ENCODE measurements around the gene TTYH1.
A peak's percentile ranks its signal among the peaks of the same experiment; 100 is the strongest.
"Not testable (repeated sequence)": the region's sequence is repeated elsewhere in the genome, so short reads cannot be mapped to it uniquely, and the experiment has no call there.

TTYH1 gene

DNA sequence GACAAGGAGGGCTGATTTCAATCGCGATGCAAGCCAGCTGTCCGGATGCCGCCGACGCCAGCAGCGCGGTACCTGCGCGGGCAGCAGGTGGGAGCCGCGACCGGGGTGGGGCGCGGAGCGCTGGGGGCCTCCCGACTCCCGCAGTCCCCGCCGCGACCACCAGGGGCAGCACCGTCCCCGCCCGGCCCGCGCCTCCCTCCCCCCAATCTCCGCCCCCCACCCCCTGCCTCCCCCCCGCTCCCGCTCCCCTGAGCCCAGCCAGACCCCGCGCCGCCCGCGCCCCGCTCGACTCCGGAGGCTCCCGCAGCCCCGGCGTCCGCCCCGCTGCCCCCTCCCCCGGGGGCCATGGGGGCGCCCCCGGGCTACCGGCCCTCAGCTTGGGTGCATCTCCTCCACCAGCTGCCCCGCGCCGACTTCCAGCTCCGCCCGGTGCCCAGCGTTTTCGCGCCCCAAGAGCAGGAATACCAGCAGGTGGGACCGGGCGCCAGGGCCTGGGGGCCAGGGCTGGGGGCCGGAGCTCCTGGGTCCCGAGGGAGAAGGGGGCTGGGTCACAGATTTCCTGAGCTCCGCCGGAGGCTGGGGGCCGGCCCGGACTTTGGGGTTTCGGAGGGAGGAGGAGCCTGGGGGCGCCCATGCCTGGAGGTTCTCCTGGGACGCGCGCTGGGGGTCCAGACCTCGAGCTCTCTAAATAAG is at the start of gene TTYH1:
Gene TTYH1 (plus strand): TSS at position 257 of the 693 bp plus-strand sequence. CDS start 89 bp downstream, at position 346.
- DNase-seq (ENCODE audit: low read depth): no peak

- DNase-seq (ENCODE audit: low read depth): not testable (repeated sequence)
Measured at GRCh38 chr19:54365798-54366197, 49.5 kb upstream of the TTYH1 start.

DNA sequence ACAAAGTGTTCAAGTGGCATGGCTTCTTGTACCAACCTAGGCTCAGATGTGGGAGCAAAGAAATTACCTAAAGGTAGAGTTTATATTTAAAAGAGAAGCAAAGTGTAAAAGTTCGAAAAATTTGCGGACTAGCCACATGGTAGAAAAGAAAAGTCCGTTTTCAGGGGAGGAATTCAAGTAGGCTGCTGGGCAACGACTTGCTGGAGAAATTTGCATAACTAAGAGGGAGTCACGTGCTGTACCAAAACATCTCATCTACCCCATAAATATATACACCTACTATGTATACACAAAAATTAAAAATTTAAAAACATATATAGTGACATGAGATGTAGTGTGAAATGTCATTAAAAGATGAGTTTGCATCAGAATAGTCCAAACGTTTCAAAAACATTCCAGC is 48.5 kb upstream of the TTYH1 start:
- no peak for DNase-seq (ENCODE audit: low read depth)

- DNase-seq (ENCODE audit: low read depth): no peak
Measured at GRCh38 chr19:54369082-54369687, 46.1 kb upstream of the TTYH1 start.

DNA sequence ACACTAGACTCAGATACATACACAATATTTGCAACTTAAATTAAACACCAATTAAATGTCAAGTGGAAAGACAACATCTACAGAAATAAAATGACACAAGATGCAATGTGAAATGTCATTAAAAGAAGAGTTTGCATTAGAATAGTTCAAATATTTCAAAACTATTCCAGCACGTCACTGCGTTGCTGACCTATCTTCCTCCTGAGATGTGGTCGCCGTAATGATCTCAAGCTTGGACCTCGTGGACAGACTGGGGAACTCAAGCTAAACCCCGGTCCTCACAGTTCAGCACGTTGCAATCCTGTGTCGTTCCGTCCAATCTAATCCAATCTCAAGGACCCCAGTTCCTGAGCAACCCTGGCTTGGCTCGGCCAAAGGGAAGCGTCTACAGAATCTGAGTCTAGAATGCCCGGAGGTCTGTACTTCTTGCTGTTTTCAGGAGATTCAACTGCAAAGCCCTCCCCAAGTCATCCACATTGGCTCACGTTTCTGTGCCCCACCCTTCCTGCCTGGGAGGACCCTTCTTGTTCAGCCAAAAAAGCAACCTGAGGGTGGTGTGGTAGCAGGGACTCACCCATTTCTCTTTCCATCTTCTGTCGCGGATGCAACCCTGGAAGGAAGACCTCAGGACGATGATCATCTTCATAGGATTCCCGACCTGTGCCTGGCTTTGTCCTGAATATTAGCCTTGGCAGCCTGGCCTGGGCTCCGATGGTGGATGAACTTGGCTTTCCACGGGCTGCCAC is 45.4 kb upstream of the TTYH1 start:
- DNase-seq (ENCODE audit: low read depth): not testable (repeated sequence)

GRCh38 chr19:54370434-54370796 is 44.8 kb upstream of the TTYH1 start:
- not testable (repeated sequence) for DNase-seq (ENCODE audit: low read depth)

DNA sequence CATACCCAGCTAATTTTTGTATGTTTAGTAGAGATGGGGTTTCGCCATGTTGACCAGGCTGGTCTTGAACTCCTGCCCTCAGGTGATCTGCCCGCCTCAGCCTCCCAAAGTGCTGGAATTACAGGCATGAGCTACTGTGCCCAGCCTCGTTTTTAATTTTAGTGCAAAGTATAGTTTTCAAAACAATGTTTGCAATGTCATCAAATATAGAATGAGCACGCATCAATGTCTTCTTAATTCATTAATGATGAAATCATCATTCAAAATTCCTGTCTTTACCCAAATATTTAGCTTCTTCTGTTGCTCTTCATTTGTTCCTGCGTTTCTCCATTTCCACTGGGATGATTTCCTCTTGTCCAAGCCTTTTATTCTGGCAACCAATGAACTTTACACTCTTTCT is 43.8 kb upstream of the TTYH1 start:
- DNase-seq (ENCODE audit: low read depth): not testable (repeated sequence)

- DNase-seq (ENCODE audit: low read depth): no peak
Measured at GRCh38 chr19:54373781-54374631, 41.3 kb upstream of the TTYH1 start.

DNA sequence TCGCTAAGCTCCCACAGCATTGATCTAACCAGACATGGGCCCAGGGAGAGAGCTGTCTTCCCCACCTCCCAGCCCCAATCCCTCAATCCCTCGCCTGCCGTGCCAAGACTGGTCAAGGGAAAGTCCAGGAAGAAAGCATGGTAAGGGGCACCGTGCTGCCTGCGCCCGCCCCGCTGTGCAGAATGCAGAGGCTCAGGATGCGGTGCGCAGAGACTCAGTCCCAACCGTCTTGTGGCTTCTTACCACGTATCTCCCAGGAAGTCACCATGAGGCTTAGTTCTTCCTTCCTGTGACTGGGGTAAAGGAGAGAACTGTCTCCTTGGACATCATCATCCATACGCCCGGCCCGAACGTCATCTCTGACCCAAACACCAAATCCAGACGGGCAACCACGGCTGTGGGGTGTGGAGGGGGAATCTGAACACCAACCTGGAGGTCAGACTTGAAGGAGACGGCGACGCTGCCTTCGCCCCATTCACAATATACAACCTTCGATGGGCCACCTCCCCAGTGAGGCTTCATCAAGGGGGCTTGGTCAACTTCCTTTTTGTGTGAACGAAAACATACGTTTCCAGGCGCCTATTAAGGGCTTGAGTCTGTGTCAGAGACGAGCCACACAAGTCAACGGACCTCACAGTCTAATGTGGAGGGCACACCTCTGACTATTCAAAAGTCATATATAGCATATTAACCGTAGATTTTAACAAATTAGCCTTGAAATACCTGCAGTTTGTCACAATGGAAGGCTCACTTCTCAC is 39.9 kb upstream of the TTYH1 start:
- not testable (repeated sequence) for DNase-seq (ENCODE audit: low read depth)

- no peak for DNase-seq (ENCODE audit: low read depth)
Measured at GRCh38 chr19:54376610-54377285, 38.5 kb upstream of the TTYH1 start.

DNA sequence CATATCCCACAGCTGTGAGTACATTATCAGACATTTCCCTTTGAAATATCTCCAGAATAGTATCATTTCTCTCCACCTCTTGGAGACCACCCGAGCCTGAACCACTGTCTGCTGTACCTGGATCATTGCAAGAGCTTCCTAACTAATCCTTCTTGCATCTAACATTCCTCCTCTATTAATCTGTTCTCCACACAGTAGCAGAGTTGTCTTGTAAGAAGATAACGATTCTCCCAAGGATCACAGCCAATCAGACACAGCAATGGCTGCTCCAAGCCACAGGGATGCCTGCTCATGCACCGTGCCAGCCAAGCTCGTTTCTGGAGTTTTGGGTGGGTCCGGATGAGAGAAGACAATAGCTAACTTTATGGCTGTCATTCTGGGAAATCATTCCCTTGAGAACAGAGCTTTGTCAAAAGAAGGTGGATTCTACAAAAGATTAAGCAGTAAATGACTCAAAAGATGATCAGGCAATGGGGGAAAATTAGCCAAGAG is 36.0 kb upstream of the TTYH1 start:
- no peak for DNase-seq (ENCODE audit: low read depth)

GRCh38 chr19:54380897-54381296 is 34.4 kb upstream of the TTYH1 start:
- DNase-seq (ENCODE audit: low read depth): no peak

DNA sequence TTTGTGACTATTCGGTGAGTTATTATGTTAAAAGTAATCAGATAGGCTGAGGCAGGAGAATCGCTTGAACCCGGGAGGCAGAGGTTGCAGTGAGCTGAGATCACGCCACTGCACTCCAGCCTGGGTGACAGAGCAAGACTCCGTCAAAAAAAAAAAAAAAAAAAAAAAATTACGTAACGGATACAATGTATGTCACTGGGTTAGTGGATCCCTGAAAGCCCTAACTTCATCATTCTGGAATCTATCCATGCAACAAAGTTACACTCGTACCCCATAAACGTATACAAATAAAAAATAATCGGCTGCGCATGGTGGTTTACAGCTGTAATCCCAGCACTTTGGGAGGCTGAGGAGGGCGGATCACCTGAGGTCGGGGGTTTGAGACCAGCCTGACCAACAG is 33.2 kb upstream of the TTYH1 start:
- DNase-seq (ENCODE audit: low read depth): not testable (repeated sequence)

GRCh38 chr19:54383330-54383729 is 31.9 kb upstream of the TTYH1 start:
- DNase-seq (ENCODE audit: low read depth): no peak

- peak; percentile 4 for DNase-seq (ENCODE audit: low read depth)
Measured at GRCh38 chr19:54387991-54388801, 27.1 kb upstream of the TTYH1 start.

DNA sequence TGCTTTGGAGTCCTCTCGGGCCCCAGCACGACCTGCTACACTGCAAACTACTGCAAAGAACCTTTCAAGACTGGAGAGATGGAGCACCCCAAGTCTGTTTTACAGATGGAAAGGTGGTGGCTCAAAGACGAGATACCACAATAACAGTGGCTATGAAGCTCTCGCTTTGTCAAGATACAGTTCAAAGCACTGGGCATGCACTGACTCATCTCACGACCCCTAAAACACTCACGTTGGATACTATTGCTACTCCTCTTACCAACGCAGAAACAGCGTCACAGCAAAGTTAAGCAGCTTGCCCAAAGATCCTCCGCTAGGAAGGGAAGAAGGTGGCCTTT is 26.5 kb upstream of the TTYH1 start:
- no peak for DNase-seq (ENCODE audit: low read depth)

GRCh38 chr19:54389553-54389952 is 25.7 kb upstream of the TTYH1 start:
- no peak for DNase-seq (ENCODE audit: low read depth)

- DNase-seq (ENCODE audit: low read depth): peak; percentile 63
Measured at GRCh38 chr19:54390942-54391577, 24.2 kb upstream of the TTYH1 start.

DNA sequence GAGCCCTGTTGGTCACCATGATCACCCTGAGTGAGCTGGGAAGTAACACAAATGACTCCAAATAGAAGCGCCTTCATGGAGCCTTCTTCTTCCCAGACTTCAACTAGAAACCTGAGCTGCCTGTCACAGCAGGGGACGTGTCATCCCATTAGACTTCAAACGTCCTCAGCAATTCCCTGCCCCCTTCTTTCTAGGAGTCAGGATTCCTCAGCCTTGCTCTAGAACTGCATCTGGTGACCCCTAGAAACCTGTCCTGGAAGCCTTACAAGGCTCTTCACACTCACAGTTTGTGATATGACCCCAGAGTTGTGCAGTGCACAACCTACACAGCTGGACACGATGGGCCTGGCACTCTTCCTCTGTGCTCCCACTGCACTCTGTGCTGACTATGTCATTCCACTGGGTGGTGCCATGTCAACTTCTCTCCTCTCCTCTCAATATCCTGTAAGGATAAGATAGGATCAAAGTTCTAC is 23.6 kb upstream of the TTYH1 start:
- peak; percentile 5 for DNase-seq (ENCODE audit: low read depth)

All from ELR (cell line).